Activated naive CD8-positive, alpha-beta T cell treated with anti-CD3 and anti-CD28 coated beads, Interleukin-2, amount 10 ng/mL, durations not matched to agents 7 days and 5 days (primary cell): ENCODE data around the gene PEX16. TPM values are rescaled to one million over a fixed set of nuclear protein-coding genes. Genes with fewer than 3 reads are reported as not detected.

Experiments used
- ATAC-seq: fragments of 150-1000 bp; cut with Tn5 transposase; one replicate; pipeline ENCODE4 v1.10.0; 2021; ENCODE audit warnings: low read depth, moderate library complexity
- POLR2A ChIA-PET: fragments of 350-600 bp; sonication (Branson Sonifier 250); formaldehyde crosslinking; loops from one replicate; lab custom pipeline; 2021; ENCODE audit warnings: antibody characterized with exemption; lab: Charles Lee
- DNase-seq: peaks from one replicate; pipeline ENCODE4 v3.0.0; 2021
- H3K27ac Mint-ChIP-seq: one replicate; pipeline ENCODE4 v1.8.0; 2022; ENCODE audit warnings: mild to moderate bottlenecking, mixed read lengths
- H3K27me3 Mint-ChIP-seq: one replicate; pipeline ENCODE4 v1.8.0; 2022; ENCODE audit warnings: mild to moderate bottlenecking, moderate library complexity, mixed read lengths
- H3K36me3 Mint-ChIP-seq: one replicate; pipeline ENCODE4 v1.8.0; 2021; ENCODE audit warnings: mild to moderate bottlenecking, mixed read lengths
- H3K4me1 Mint-ChIP-seq: one replicate; pipeline ENCODE4 v1.8.0; 2021; ENCODE audit warnings: mixed read lengths
- H3K4me3 Mint-ChIP-seq: one replicate; pipeline ENCODE4 v1.8.0; 2022; ENCODE audit warnings: mild to moderate bottlenecking, moderate library complexity, mixed read lengths
- H3K9me3 Mint-ChIP-seq: one replicate; pipeline ENCODE4 v1.8.0; 2021; ENCODE audit warnings: mixed read lengths
- total RNA-seq, 2 experiments: library from RNA; stranded (reverse); gene quantifications; one replicate each; pipeline ENCODE4 v1.2.3, GENCODE V29; 2021

Gene PEX16
- total RNA-seq, 2 experiments from 2014 or later = 49.4 to 61.5 TPM

GRCh38 chr11:45919806-45920530 lies 2.3 kb upstream of the PEX16 start:
- H3K27me3 Mint-ChIP-seq = peaks cover 19% of the 10 kb centered on the region
- no peak for ATAC-seq
- POLR2A ChIA-PET = interaction anchor here (0.6 kb wide), 1 partner anchor 57 kb away, joined by 6 read pairs; no protein-coding TSS in a partner anchor
- peaks cover 22% of the 10 kb centered on the region for H3K4me1 Mint-ChIP-seq
- peaks cover 5% of the 10 kb centered on the region for H3K36me3 Mint-ChIP-seq
- H3K9me3 Mint-ChIP-seq = no peaks in the 10 kb centered on the region
- peak; percentile 24 for DNase-seq
- peak overlapping the region; percentile 22 for H3K4me3 Mint-ChIP-seq
- H3K27ac Mint-ChIP-seq = no peak overlapping the region

DNA sequence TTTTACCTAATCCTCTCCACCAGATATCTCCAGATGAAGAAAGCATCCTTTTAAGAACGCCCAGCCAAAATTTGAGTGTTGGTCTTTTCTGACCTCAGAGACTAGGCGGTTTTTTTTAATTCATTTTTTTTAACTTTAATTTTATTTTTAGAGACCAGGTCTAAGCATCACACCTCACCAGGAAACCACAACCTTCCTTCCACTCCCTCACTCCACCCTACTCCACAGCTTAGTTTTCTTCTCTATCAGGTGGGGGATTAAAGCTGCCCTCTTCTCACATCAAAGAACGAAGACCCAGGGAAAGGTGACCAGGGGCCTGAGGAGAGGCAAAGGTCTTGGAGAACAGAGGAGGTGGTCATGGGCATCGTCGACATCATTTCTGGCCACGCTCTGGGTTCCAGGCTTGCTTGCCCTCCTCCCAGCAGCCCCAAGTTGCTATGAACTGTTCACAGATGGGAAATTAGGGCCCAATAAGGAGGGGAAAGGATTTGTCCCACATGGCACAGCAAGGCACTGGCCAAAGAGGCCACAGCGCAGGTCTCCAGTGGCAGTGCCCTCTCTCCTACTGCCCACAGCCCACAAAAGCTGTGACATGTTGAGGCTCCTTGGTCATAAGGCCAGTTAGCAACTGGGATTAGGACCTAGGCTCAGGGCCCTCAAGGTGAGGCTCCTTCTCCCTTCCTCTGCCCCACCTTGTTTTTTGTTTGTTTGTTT lies 1.4 kb upstream of the PEX16 start:
- peaks cover 14% of the 10 kb centered on the region for H3K27me3 Mint-ChIP-seq
- peak overlapping the region; percentile 96 for H3K4me3 Mint-ChIP-seq
- DNase-seq (peak; percentile 32), ATAC-seq (no peak)
- H3K27ac Mint-ChIP-seq = peak overlapping the region; percentile 95
- H3K4me1 Mint-ChIP-seq = peaks cover 23% of the 10 kb centered on the region
- peaks cover 5% of the 10 kb centered on the region for H3K36me3 Mint-ChIP-seq
- POLR2A ChIA-PET = interaction anchor here (0.6 to 2.9 kb wide), 6 partner anchors 10 to 430 kb away, joined by 3 to 40 read pairs (median 4); partner anchors contain the start of gene SLC35C1
- H3K9me3 Mint-ChIP-seq = no peaks in the 10 kb centered on the region

DNA sequence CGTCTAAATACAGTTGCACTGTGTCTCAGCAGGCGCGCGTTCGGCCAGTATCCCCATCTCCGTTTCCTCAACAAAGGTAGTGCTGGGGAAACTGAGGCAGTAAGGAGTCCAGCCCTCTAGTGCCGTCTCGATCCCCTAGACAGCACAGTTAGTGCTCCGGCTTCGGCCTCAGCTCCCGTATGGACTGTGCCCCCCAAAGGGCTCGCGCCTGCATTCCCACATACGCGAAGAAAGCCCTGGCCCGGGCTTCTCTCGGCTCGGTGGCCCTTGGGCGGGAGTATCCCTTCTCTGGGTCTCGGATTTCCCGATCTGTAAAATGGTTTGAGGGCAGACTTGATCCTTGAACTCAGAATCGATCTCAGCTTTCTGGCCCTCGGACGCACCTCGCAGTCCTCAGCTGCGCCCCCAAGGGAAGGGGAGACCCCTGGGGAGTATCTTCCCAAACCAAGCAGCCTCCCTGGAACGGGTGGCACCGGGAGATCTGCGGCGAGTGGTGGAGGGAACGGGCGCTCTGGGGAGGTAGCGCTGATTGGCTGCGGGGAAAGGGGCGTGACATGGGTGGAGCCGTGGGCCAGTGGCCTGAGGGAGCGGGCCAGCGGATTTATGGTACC lies 759 bp upstream of the PEX16 start:
- Mint-ChIP-seq H3K27ac (peak overlapping the region; percentile 95), H3K4me3 (peak overlapping the region; percentile 96), H3K9me3 (no peaks in the 10 kb centered on the region), H3K36me3 (peaks cover 5% of the 10 kb centered on the region), H3K27me3 (peaks cover 9% of the 10 kb centered on the region), H3K4me1 (peaks cover 25% of the 10 kb centered on the region)
- peak; percentile 75 for DNase-seq
- ATAC-seq = peak; percentile 11
- POLR2A ChIA-PET = interaction anchor here (0.6 to 2.9 kb wide), 13 partner anchors 10 to 431 kb away, joined by 3 to 40 read pairs (median 3); partner anchors contain the start of genes CRY2, FREY1 and SLC35C1

- POLR2A ChIA-PET = interaction anchor here (1.2 to 2.9 kb wide), 9 partner anchors 8 to 113 kb away, joined by 3 to 40 read pairs (median 9); partner anchors contain the start of genes CRY2, FREY1 and SLC35C1
- Mint-ChIP-seq H3K9me3 (no peaks in the 10 kb centered on the region), H3K36me3 (peaks cover 5% of the 10 kb centered on the region), H3K27me3 (peaks cover 6% of the 10 kb centered on the region), H3K4me1 (peaks cover 25% of the 10 kb centered on the region), H3K27ac (peak overlapping the region; percentile 95), H3K4me3 (peak overlapping the region; percentile 96)
- DNase-seq = no peak
- ATAC-seq = peak; percentile 2
Observed at GRCh38 chr11:45917286-45917622, 423 bp downstream of the PEX16 start.

DNA sequence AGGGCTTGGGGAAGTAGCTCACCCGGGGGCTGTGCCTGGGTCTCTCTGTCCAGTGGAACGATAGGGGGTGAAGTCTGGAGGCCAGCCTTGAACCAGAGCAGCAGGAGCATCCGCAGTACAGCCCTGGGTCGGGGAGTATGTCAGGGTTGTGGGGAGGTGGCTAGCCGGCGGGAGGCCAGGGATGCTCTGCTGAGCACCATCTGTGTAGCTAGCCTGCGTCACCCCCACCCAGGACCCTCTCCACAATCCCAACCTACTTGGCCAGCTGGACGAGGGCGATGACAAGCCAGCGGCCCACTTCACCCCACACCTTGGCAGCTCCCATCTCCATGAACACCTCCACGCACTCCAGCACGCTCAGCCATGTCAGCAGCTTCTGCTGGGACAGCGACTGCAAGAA lies 2.2 kb downstream of the PEX16 start:
- ATAC-seq (no peak), DNase-seq (no peak)
- peaks cover 23% of the 10 kb centered on the region for H3K4me1 Mint-ChIP-seq
- H3K9me3 Mint-ChIP-seq = no peaks in the 10 kb centered on the region
- POLR2A ChIA-PET = interaction anchor here (2.2 kb wide), 1 partner anchor 14 kb away, joined by 7 read pairs; no protein-coding TSS in a partner anchor
- peaks cover 5% of the 10 kb centered on the region for H3K36me3 Mint-ChIP-seq
- no peak overlapping the region for H3K4me3 Mint-ChIP-seq
- no peaks in the 10 kb centered on the region for H3K27me3 Mint-ChIP-seq
- H3K27ac Mint-ChIP-seq = no peak overlapping the region

DNA sequence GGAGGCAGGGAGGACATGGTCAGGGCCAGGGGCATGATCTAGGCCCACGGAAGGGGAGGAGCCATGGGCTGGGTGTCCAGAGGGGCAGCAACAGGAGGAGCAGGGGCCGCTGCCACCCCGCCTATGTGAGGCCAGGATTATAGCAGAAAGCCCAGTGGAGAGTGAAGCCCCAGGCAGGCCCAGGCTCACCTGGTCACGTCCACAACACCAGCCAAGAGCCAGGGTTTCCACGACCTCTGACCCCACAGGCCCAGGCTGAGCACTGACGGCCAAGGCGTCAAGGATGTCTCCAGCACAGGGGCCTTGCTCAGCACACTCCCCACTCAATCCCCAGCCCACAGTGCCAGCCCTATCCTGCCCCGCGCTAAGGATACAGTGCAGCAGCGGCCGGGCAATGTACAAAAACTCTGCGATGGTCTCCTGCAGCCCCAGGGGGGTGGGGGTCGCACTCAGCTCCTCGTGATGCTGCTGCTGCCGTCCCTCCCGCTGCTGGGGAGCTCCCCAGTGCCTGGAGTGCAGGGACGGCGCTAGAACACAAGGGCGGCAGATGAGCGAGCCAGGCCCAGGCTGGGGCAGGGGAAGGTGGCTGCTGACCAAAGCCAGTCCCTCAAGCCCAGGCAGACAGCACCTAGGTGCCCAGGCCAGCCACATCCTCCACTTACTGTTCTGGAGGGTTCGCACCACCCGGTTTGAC lies 3.6 kb downstream of the PEX16 start:
- POLR2A ChIA-PET = no interaction called here
- Mint-ChIP-seq H3K9me3 (no peaks in the 10 kb centered on the region), H3K27ac (no peak overlapping the region), H3K4me1 (peaks cover 16% of the 10 kb centered on the region), H3K27me3 (no peaks in the 10 kb centered on the region), H3K4me3 (no peak overlapping the region), H3K36me3 (peaks cover 5% of the 10 kb centered on the region)
- ATAC-seq (no peak), DNase-seq (no peak)

- Mint-ChIP-seq H3K27me3 (no peaks in the 10 kb centered on the region), H3K4me3 (no peak overlapping the region), H3K9me3 (no peaks in the 10 kb centered on the region), H3K27ac (no peak overlapping the region), H3K4me1 (peaks cover 14% of the 10 kb centered on the region), H3K36me3 (peaks cover 5% of the 10 kb centered on the region)
- DNase-seq = no peak
- POLR2A ChIA-PET = no interaction called here
- no peak for ATAC-seq
Observed at GRCh38 chr11:45913514-45913913, 4.2 kb downstream of the PEX16 start.

GRCh38 chr11:45910623-45911022 lies 7.1 kb downstream of the PEX16 start:
- Mint-ChIP-seq H3K4me1 (peaks cover 6% of the 10 kb centered on the region), H3K4me3 (no peak overlapping the region), H3K9me3 (no peaks in the 10 kb centered on the region), H3K27ac (no peak overlapping the region), H3K36me3 (peaks cover 1% of the 10 kb centered on the region), H3K27me3 (no peaks in the 10 kb centered on the region)
- ATAC-seq = no peak
- DNase-seq = no peak
- POLR2A ChIA-PET = no interaction called here

DNA sequence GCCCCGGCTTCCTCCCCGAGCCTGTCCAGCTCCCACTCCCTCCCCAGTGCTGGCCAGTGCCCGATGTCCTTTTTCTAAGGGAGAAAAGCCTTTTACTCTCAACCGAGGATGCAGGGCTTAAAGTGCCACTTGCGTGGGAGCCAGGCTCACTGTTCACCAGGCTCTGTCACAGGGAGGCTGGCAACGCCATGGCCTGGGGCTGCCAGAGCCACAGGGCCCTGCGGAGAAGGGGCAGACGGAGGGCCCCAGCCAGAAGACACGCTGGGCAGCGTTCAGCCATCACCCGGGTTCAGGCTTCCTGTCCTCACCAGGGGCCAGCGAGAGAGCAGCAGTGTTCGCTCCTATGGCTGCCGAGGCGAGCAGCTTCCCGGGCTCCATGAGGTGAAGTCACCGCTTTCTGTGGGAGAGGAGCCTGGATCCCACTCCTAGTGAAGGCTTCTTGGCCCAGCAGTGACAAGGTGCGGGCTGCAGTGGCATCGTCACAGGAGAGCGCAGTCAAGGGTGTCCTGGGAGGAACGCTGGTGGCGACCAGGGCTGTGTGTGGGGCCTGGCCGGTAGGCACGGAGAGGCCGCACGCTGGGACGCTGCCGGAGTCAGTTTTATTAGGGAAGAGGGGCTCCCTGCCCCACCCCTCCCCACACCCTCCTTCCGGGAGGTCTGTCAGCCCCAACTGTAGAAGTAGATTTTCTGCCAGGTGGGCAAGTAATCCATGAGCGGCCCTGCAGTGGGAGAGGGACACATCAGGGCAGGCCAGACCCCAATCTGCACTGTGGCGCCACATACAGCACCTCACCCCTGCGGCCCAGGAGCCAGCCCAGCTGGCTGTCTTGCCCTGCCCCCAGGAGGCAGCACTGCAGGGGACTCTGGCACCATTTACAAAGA lies 7.8 kb downstream of the PEX16 start:
- Mint-ChIP-seq H3K36me3 (no peaks in the 10 kb centered on the region), H3K4me1 (peaks cover 5% of the 10 kb centered on the region), H3K4me3 (no peak overlapping the region), H3K27me3 (no peaks in the 10 kb centered on the region), H3K27ac (no peak overlapping the region), H3K9me3 (no peaks in the 10 kb centered on the region)
- no peak for DNase-seq
- POLR2A ChIA-PET = interaction anchor here (1.3 kb wide), 1 partner anchor 8 kb away, joined by 4 read pairs; the partner anchor contains the start of gene PEX16
- ATAC-seq = no peak

DNA sequence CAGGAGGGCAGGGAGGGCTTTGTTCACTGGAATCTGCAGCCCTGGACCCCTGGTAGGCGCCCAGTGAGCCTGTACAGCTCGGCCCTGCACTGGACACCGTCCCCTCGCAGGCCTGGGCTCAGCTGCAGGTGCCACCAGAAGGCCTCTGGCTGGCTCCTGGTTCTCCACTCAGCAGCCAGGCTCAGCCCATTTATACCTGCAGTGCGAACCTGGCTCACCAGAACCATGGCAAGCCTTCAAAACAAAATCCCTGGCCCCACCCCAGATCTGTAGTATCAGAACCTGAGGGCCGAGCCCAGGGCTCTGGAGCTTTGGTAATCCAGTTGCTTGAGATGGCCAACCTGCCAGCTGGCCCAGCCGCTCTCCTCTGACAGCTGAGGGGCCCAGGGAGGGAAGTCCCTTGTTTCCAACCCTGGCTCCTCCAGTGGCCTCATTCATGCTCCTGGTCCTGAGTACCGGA lies 9.7 kb downstream of the PEX16 start:
- Mint-ChIP-seq H3K36me3 (no peaks in the 10 kb centered on the region), H3K4me1 (peaks cover 2% of the 10 kb centered on the region), H3K4me3 (no peak overlapping the region), H3K27me3 (no peaks in the 10 kb centered on the region), H3K9me3 (no peaks in the 10 kb centered on the region), H3K27ac (no peak overlapping the region)
- DNase-seq (no peak), ATAC-seq (no peak)
- POLR2A ChIA-PET = interaction anchor here (3.5 kb wide), 1 partner anchor 10 kb away, joined by 18 read pairs; the partner anchor contains the start of gene PEX16

GRCh38 chr11:45906965-45907611 lies 10.6 kb downstream of the PEX16 start, which contains the start of gene FREY1:
FREY1 (minus strand) TSS chr11:45907271; CDS start chr11:45907245, 26 bp downstream.
- Mint-ChIP-seq H3K4me3 (no peak within 1 kb of the TSS), H3K27ac (no peak within 1 kb of the TSS), H3K27me3 (no peaks in the 10 kb centered on the region), H3K4me1 (peaks cover 2% of the 10 kb centered on the region), H3K9me3 (no peaks in the 10 kb centered on the region), H3K36me3 (no peaks in the 10 kb centered on the region)
- POLR2A ChIA-PET = interaction anchor here (3.5 kb wide), 1 partner anchor 11 kb away, joined by 18 read pairs; the partner anchor contains the start of gene PEX16
- ATAC-seq (no peak), DNase-seq (no peak)
